Large intestine (tissue), 3 donors: Measurements from ENCODE around the gene EXD3. TPM values are rescaled to one million over a fixed set of nuclear protein-coding genes. Genes with fewer than 3 reads are reported as not detected.
"Not testable (repeated sequence)": the region's sequence is repeated elsewhere in the genome, so short reads cannot be mapped to it uniquely, and the experiment has no call there.

Source experiments
- DNase-seq, 2 donors: peaks; one replicate each; pipeline versions ENCODE4 v3.0.0 to v3.0.0-alpha.2; 2013
- H3K27ac ChIP-seq: one replicate; pipeline ENCODE4 v1.5.1; 2013; ENCODE audit warnings: low read length
- H3K27me3 ChIP-seq: 2 replicates; pipeline ENCODE4 v1.6.1; 2013; ENCODE audit warnings: low read length; ENCODE audit not compliant: control insufficient read depth, insufficient read depth
- H3K36me3 ChIP-seq: 2 replicates; pipeline ENCODE4 v1.6.1; 2013; ENCODE audit warnings: low read length; ENCODE audit not compliant: control insufficient read depth, insufficient read depth
- H3K4me1 ChIP-seq: one replicate; pipeline ENCODE4 v1.6.1; 2013; ENCODE audit warnings: low read length; ENCODE audit not compliant: control insufficient read depth, insufficient read depth
- H3K4me3 ChIP-seq: one replicate; pipeline ENCODE4 v1.5.1; 2013; ENCODE audit warnings: low read length
- H3K9me3 ChIP-seq: one replicate; pipeline ENCODE4 v1.6.1; 2013; ENCODE audit warnings: mild to moderate bottlenecking, low read depth, low read length, moderate library complexity; ENCODE audit not compliant: control insufficient read depth
- WGBS: methylation state at CpG from one replicate; pipeline ENCODE4 v1.1.5; 2013; ENCODE audit warnings: low lambda C conversion rate; ENCODE audit not compliant: insufficient coverage; 5-methylcytosine and 5-hydroxymethylcytosine counted together
- polyA plus RNA-seq: library from polyadenylated mRNA; unstranded; fragments of 120-200 nt; gene quantifications from one replicate; pipeline ENCODE4 v1.2.1, GENCODE V29; 2013

EXD3 gene
- polyA plus RNA-seq, 1 donor = 36.5 TPM

DNA sequence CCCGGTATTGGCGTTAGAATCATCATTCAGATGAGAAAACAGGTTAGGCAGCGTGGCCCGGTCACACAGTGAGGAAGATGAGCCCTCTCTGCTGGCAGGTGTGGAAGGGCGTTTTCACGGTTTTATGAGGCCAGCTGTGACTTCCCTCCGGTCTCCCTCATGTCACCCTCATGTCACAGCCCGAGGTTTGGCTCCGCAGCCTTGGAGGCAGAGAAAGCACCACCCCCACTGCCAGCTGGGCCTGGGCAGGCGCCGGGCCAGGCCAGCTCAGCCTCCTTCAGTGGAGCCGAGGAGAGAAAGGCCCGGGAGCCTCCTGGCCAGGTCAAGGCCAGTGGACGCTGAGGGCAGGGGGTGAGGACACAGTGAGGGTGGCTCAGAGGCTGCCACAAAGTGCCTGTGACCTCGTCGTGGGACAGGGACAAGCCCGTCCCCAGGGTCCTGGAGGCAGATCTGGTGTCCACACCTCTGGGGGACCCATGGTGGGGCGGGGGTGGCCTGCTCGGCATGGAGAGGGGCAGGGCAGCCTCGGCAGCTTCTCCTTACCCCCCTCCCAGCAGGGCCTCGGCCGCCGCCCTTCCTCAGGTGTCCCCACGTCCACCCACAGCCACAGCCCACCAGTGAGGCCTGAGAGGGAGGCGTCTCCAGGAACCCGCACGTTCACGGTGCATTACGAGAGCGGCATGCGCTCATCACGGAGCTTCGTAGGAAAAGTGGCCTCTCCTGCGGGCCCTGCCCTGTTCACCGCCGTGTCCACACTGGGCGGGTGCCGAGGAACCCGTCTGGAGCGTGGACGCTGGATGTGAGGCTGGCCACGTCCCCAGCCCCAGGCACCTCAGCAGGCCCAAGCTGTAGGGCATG, 32.2 kb downstream of the EXD3 start:
- Histone ChIP-seq H3K4me1 (peaks cover 19% of the 10 kb centered on the region), H3K27ac (peak overlapping the region; percentile 15), H3K9me3 (peaks cover 3% of the 10 kb centered on the region), H3K27me3 (no peaks in the 10 kb centered on the region), H3K36me3 (peaks cover 23% of the 10 kb centered on the region), H3K4me3 (no peak overlapping the region)
- peak in 1 of 2 donors; percentile 32 for DNase-seq
- no CpG with 5 or more reads among the region's 42 CpGs for WGBS

DNA sequence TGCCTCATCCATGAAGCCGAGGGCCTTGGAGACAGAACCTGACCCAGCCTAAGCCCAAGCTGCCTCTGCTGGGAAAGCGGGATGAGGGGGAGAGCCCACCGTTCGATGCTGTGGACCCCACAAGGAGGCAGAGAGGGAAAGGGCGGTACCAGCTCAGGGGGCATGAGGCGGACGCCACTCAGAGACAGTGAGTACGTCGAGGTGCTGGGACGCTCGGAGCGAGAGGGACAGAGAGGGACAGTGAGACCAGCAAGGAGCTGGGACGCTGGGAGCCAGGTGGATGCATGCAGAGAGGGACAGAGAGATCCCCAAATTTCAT, 33.6 kb downstream of the EXD3 start:
- Histone ChIP-seq H3K4me3 (no peak overlapping the region), H3K27ac (no peak overlapping the region), H3K9me3 (peaks cover 3% of the 10 kb centered on the region)

DNA sequence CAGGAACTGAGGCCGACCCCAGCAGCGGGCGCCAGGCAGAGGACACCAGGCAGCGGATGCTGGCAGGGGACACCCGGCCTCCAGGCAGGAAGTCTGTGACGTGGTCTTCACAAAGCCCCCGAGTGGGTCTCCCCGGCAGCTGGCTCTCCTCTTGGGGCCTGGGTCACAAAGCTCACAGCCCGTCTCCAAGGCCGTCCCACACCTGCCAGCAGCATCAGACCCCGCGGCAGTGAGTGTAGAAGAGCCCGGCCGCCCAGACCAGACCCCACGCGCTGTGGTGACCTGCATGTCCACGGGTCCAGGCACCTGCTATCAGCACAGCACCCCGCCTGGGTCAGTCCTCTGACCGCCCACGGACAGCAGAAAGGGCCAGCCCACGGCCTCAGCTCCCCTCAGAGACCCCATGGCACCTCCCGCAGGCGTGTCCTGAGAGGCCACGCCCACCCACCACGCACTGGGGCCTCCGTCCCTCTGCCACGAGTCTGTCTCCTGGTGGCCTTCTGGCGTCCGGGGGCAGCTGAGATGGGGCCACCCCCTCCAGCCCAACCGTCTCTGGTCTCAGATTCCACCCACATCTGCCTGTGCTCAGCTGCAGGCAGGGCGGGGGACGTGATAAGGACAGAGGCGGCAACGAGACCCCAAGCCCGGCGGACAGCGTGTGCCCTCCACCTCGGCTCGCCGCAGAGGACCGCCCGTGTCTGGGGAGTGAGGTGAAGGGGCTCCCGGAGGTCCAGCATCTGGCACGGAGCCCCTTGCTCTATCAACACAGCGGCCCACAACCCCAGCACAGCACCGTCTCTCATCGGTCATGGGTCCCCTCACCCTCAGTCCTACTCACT, 34.2 kb downstream of the EXD3 start:
- Histone ChIP-seq H3K9me3 (peaks cover under 1% of the 10 kb centered on the region), H3K4me1 (peaks cover 19% of the 10 kb centered on the region), H3K27ac (no peak overlapping the region), H3K4me3 (no peak overlapping the region), H3K27me3 (no peaks in the 10 kb centered on the region), H3K36me3 (peaks cover 19% of the 10 kb centered on the region)
- WGBS = no CpG with 5 or more reads among the region's 47 CpGs
- DNase-seq = no peak

More for the DNA sequence above, 33.6 kb downstream of the EXD3 start:
- H3K36me3 ChIP-seq = peaks cover 20% of the 10 kb centered on the region
- no peak for DNase-seq
- peaks cover 19% of the 10 kb centered on the region for H3K4me1 ChIP-seq
- WGBS = no CpG with 5 or more reads among the region's 13 CpGs
- no peaks in the 10 kb centered on the region for H3K27me3 ChIP-seq

DNA sequence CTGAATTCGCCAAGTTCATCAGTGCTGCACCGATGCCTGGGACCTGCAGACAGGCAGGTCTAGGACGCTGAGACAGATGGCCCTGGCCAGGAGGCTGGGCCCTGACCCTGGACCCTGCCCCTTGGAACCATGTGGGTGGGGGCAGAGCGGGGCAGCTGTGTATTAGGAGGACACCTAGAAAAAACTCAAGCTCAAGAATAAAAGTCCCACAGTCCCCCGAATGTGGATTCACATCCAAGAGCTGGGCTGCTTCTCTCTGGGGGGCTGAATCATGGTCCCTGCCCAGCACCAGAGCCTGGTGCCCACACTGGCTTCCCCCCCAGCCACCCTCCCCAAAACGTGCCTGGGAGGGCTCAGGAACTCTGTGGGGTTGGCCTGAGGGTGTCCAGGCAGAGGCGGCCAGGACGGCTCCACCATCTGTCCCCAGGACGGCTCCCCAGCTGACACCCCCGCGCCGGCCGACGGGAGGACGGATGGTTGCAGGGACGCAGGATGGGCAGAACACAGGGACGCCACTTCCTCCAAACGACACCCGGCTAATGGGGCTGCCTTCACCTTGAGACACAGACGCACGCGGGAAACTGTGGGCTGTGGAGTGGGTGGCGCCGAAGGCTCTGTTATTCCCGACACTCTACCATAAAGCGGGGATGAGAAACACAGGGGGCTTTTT, 34.9 kb downstream of the EXD3 start:
- no peak for DNase-seq
- peaks cover 14% of the 10 kb centered on the region for H3K36me3 ChIP-seq
- no peak overlapping the region for H3K4me3 ChIP-seq
- H3K27me3 ChIP-seq = no peaks in the 10 kb centered on the region
- no peak overlapping the region for H3K27ac ChIP-seq
- no CpG with 5 or more reads among the region's 26 CpGs for WGBS
- no peaks in the 10 kb centered on the region for H3K9me3 ChIP-seq
- peaks cover 21% of the 10 kb centered on the region for H3K4me1 ChIP-seq

DNA sequence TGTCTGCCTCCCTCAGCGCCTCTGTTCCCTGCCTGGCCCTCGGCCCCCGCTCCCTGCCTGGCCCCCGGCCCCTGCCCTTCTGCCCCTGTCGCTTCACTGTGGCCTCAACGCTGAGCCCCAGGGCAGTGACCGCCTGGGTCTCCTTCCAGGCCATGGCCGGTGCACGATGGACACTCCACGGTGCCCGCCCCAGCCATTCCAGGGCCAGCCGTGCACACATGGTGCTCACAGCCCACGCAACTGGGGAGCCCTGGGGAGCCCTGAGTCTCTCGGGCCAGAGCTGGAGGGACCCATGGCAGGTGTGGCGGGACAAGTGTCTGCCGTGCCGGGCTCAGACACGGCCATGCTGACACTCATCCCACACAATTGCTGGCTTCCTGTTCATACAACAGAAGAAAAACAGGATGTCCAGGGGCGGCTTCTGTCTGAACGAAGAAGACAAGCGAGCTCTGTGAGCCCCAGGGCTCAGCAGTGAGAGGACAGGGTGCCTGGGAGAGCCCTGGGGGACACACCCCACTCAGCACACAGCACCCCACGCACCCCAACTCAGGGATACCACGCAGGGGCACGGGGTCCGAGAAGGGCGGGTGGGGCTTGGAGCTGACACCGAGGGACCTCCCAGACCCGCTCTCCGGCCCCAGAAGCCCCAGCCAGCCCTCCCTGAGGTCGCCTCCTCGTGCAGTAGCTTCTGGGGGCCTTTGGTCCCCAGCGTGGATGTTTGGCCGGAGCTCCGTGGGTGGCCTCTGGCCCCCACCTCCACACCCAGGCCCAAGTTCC, 35.7 kb downstream of the EXD3 start:
- no peak for DNase-seq
- peaks cover 13% of the 10 kb centered on the region for H3K36me3 ChIP-seq
- H3K27me3 ChIP-seq = no peaks in the 10 kb centered on the region

DNA sequence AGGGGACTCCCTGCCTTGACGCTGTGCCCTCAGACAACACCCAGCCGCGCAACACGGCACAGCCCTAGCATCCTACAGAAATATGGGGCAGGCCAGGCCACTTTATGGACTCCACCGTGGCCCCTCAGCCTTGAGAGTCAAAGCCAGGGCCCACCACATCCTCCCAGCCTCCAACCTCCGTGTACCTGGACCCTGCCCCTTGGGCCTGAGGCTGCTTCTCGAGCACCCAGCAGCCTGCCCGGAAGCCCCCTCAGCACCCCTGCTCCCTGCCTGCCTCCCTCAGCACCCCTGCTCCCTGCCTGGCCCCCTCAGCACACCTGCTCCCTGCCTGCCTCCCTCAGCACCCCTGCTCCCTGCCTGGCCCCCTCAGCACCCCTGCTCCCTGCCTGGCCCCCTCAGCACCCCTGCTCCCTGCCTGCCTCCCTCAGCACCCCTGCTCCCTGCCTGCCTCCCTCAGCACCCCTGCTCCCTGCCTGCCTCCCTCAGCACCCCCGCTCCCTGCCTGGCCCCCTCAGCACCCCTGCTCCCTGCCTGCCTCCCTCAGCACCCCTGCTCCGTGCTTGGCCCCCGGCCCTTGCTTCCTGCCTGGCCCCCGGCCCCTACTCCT, 36.4 kb downstream of the EXD3 start:
- H3K9me3 ChIP-seq, H3K36me3 ChIP-seq, DNase-seq, H3K27ac ChIP-seq, H3K27me3 ChIP-seq, H3K4me3 ChIP-seq: not testable (repeated sequence)
- WGBS = no CpG with 5 or more reads among the region's 12 CpGs
- peaks cover 22% of the 10 kb centered on the region for H3K4me1 ChIP-seq

More for the DNA sequence above, 35.7 kb downstream of the EXD3 start:
- H3K9me3 ChIP-seq = no peaks in the 10 kb centered on the region
- no peak overlapping the region for H3K4me3 ChIP-seq
- no peak overlapping the region for H3K27ac ChIP-seq
- no CpG with 5 or more reads among the region's 34 CpGs for WGBS
- H3K4me1 ChIP-seq = peaks cover 22% of the 10 kb centered on the region

DNA sequence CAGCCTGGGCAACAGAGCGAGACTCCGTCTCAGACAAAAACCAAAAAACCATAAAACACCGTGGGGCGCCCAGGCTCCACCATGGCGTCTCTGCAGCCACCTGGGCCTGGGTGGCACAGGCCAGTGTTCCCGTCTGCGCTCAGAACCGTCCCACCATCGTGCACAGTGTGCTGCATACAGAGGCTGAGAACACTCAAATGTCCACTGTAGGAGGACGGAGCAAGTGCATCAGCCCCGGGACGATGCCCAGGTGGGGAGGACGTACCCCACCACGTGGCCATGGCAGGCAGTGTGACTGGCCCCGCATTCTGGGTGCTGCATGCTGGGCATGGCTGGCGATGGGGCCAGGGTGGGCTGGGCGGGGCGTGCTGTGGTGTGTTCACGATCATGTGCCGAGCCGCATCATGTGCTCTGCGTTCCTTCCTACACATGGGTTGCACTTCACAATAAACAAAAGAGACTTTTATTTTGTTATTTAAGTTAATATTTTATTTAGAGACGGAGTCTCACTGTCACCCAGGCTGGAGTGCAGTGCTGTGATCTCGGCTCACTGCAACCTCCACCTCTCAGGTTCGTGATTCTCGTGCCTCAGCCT, 37.8 kb downstream of the EXD3 start:
- Histone ChIP-seq H3K27me3 (no peaks in the 10 kb centered on the region), H3K9me3 (no peaks in the 10 kb centered on the region), H3K27ac (no peak overlapping the region), H3K4me1 (peaks cover 18% of the 10 kb centered on the region), H3K4me3 (no peak overlapping the region), H3K36me3 (peaks cover 7% of the 10 kb centered on the region)
- DNase-seq = no peak
- no CpG with 5 or more reads among the region's 26 CpGs for WGBS

DNA sequence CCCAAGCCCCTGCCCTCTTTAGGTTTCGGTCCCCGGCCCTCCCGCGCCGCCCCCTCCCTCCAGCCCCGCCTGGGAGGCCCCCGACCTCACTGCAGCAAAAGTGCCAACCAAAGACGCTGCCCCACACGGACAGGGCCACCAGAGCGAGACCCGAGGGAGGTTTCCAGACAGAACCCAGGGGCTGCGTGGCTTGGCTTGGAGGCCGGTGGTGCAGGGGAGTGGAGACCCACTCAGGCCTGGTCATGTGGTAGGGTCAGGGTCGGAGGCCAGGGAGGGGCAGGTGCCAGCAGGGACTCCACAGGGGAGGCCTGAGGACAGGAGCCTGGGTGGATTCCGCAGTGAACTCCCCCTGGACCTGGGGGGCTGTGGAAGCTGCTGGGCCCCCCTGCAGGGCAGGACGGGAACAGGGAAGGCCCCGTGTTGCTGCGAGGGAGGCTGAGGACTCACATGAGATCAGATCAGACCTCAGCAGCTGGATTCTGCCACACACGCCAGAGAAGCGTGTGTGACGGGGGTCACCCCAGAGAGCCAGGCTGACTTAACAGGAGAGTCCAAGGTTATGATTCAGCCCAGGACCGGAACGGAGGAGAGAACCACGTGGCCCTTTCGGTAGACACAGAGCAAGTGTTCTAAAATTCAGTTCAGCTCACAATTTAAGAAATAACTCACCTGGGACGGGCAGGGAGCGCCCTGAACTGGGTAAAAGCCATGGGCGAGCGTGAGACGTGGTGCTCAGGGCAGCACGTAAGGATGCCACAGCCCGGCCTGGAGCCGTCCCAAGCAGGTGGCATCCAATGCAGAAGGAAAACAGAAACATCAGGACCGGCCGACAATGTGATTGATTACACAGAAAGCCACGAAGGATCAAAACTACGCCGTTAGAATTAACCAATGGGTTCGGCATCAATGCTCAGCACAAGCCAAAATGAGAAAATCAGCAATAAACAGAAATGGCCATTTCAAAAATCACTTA, 38.9 kb downstream of the EXD3 start:
- H3K4me1 ChIP-seq = peaks cover 18% of the 10 kb centered on the region
- peaks cover 9% of the 10 kb centered on the region for H3K9me3 ChIP-seq
- no peaks in the 10 kb centered on the region for H3K27me3 ChIP-seq
- 85% methylated on average over 10 of the region's 39 CpGs for WGBS
- H3K36me3 ChIP-seq = peaks cover 6% of the 10 kb centered on the region
- H3K27ac ChIP-seq = no peak overlapping the region
- H3K4me3 ChIP-seq = no peak overlapping the region
- DNase-seq = no peak
